Gastroesophageal sphincter (tissue), 4 donors: ENCODE results near the gene GLB1L3. TPM values are rescaled to one million over a fixed set of nuclear protein-coding genes. Genes with fewer than 3 reads are reported as not detected.

ENCODE experiments used
- ATAC-seq: fragments of 150-250 bp; one replicate; pipeline ENCODE4 v1.9.1; 2016; ENCODE audit warnings: mild to moderate bottlenecking, moderate library complexity
- H3K27ac ChIP-seq, 4 donors: fragments of 200-600 bp; sonication (generic) in 3 of 4; 1 replicate in 3 of 4; 2 replicates in 1 of 4; pipeline ENCODE4 v1.5.1; 2016 to 2019
- H3K27me3 ChIP-seq: fragments of 200-600 bp; sonication (generic); one replicate; pipeline ENCODE4 v1.5.1; 2019
- H3K36me3 ChIP-seq, 2 donors: fragments of 200-600 bp; sonication (generic); one replicate each; pipeline ENCODE4 v1.5.1; 2019; ENCODE audit warnings: control low read depth in 1 of 2
- H3K4me1 ChIP-seq, 3 donors: fragments of 200-600 bp; sonication (generic); 1 replicate in 2 of 3; 2 replicates in 1 of 3; pipeline ENCODE4 v1.5.1; 2016 to 2019; ENCODE audit warnings: control low read depth in 2 of 3
- H3K4me3 ChIP-seq, 2 donors: fragments of 200-600 bp; sonication (generic); one replicate each; pipeline ENCODE4 v1.5.1; 2019; ENCODE audit warnings: mild to moderate bottlenecking in 1 of 2, moderate library complexity in 1 of 2
- H3K9me3 ChIP-seq, 3 donors: fragments of 200-600 bp; sonication (generic); one replicate each; pipeline ENCODE4 v1.5.1; 2017 to 2019; ENCODE audit warnings: control low read depth in 2 of 3
- CTCF ChIP-seq, 4 experiments: fragments of 200-600 bp in 2 of 4; fragments of 450-650 bp in 2 of 4; sonication (generic) in 1 of 4; IDR thresholded peaks; one replicate each; pipeline ENCODE4 v1.5.1; 2017 to 2019; ENCODE audit warnings: antibody characterized with exemption in 4 of 4, mild to moderate bottlenecking in 2 of 4, moderate library complexity in 2 of 4
- EP300 ChIP-seq: sonication (generic); formaldehyde crosslinking; IDR thresholded peaks from one replicate; pipeline ENCODE4 v1.6.1; 2017; ENCODE audit warnings: antibody characterized with exemption, mild to moderate bottlenecking
- POLR2A ChIP-seq, 2 donors: fragments of 450-650 bp; IDR thresholded peaks; one replicate each; pipeline ENCODE4 v1.6.1; 2017; ENCODE audit warnings: antibody characterized with exemption in 2 of 2, mild to moderate bottlenecking in 2 of 2, moderate library complexity in 1 of 2
- POLR2AphosphoS5 ChIP-seq: sonication (generic); formaldehyde crosslinking; IDR thresholded peaks from one replicate; pipeline ENCODE4 v1.6.1; 2017; ENCODE audit warnings: antibody characterized with exemption
- WGBS, 2 donors: methylation state at CpG; one replicate each; pipeline ENCODE4 v1.1.5; 2018; ENCODE audit warnings: low coverage in 1 of 2; 5-methylcytosine and 5-hydroxymethylcytosine counted together
- total RNA-seq, 4 donors: library from RNA; depleted of rRNA; stranded (reverse); fragments of >200 nt; gene quantifications; one replicate each; pipeline ENCODE4 v1.1.0, GENCODE V29; 2016

Gene GLB1L3
- total RNA-seq, 4 donors from 2014 or later, result 0.42 TPM; not detected in 3

- no peaks in the 10 kb centered on the region for H3K9me3 ChIP-seq
- WGBS, 2 donors, result 45 to 55% methylated on average over 3 to 7 of the region's 7 CpGs
- no peaks in the 10 kb centered on the region for H3K27me3 ChIP-seq
- ATAC-seq, result no peak
- TF ChIP-seq EP300 (no peak), CTCF (IDR thresholded peaks at IDR 0.05) (no peak), POLR2A (IDR thresholded peaks at IDR 0.05) (no peak), POLR2AphosphoS5 (no peak)
- H3K36me3 ChIP-seq, result peaks cover 0 to 72% of the 10 kb centered on the region in 2 donors
- H3K4me1 ChIP-seq, result peaks cover 5 to 20% (median 9%) of the 10 kb centered on the region in 3 donors
- H3K4me3 ChIP-seq, result no peak overlapping the region
- H3K27ac ChIP-seq, result no peak overlapping the region
Measured at GRCh38 chr11:134248910-134249480, 27.2 kb upstream of the GLB1L3 start.

- Histone ChIP-seq H3K27ac (no peak overlapping the region), H3K4me3 (no peak overlapping the region), H3K36me3 (peaks cover 0 to 60% of the 10 kb centered on the region in 2 donors), H3K9me3 (no peaks in the 10 kb centered on the region), H3K4me1 (peaks cover 9 to 33% (median 12%) of the 10 kb centered on the region in 3 donors), H3K27me3 (no peaks in the 10 kb centered on the region)
- TF ChIP-seq EP300 (no peak), CTCF (IDR thresholded peaks at IDR 0.05) (no peak), POLR2A (IDR thresholded peaks at IDR 0.05) (no peak), POLR2AphosphoS5 (no peak)
- ATAC-seq, result no peak
- WGBS, 2 donors, result 77 to 83% methylated on average over 3 of the region's 3 CpGs
Measured at GRCh38 chr11:134250246-134250645, 25.9 kb upstream of the GLB1L3 start.

- no peak for TF ChIP-seq POLR2AphosphoS5
- H3K27ac ChIP-seq, result no peak overlapping the region
- no peak overlapping the region for H3K4me3 ChIP-seq
- H3K9me3 ChIP-seq, result no peaks in the 10 kb centered on the region
- peaks cover 9 to 37% (median 12%) of the 10 kb centered on the region in 3 donors for H3K4me1 ChIP-seq
- no peak for ATAC-seq
- no peaks in the 10 kb centered on the region for H3K27me3 ChIP-seq
- WGBS, 2 donors, result 88% methylated on average over 1 to 2 of the region's 2 CpGs
- H3K36me3 ChIP-seq, result peaks cover 0 to 56% of the 10 kb centered on the region in 2 donors
Measured at GRCh38 chr11:134250675-134251074, 25.5 kb upstream of the GLB1L3 start.

GRCh38 chr11:134252346-134253187 is 23.6 kb upstream of the GLB1L3 start:
- TF ChIP-seq CTCF (IDR thresholded peaks at IDR 0.05), result no peak
- TF ChIP-seq POLR2AphosphoS5, result no peak
- no peak for TF ChIP-seq EP300
- no peak for TF ChIP-seq POLR2A (IDR thresholded peaks at IDR 0.05)
- Histone ChIP-seq H3K9me3 (no peaks in the 10 kb centered on the region), H3K27me3 (no peaks in the 10 kb centered on the region), H3K36me3 (peaks cover 0 to 50% of the 10 kb centered on the region in 2 donors), H3K4me1 (peaks cover 9 to 38% (median 12%) of the 10 kb centered on the region in 3 donors), H3K27ac (peak overlapping the region; percentile 18 to 83 (median 76)), H3K4me3 (peak overlapping the region; percentile 66 to 87)
- 1 to 2% methylated on average over 20 to 26 of the region's 27 CpGs for WGBS, 2 donors
- ATAC-seq, result peak; percentile 48

- H3K27ac ChIP-seq, result peak within 1 kb of the TSS; percentile 19 to 83 (median 76)
- H3K9me3 ChIP-seq, result no peaks in the 10 kb centered on the region
- peak within 1 kb of the TSS; percentile 66 to 87 for H3K4me3 ChIP-seq
- H3K36me3 ChIP-seq, result peaks cover 0 to 50% of the 10 kb centered on the region in 2 donors
- ATAC-seq, result peak; percentile 100
- peak; percentile 92 for TF ChIP-seq POLR2AphosphoS5
- peak in 3 of 4 experiments; percentile 42 to 75 (median 47) for TF ChIP-seq CTCF (IDR thresholded peaks at IDR 0.05)
- TF ChIP-seq POLR2A (IDR thresholded peaks at IDR 0.05), result peak; percentile 60 to 83
- TF ChIP-seq EP300, result no peak
- peaks cover 9 to 38% (median 12%) of the 10 kb centered on the region in 3 donors for H3K4me1 ChIP-seq
- WGBS, 2 donors, result 0% methylated on average over 3 of the region's 70 CpGs; no CpG with 5 or more reads in 1 of the 2 donors
- H3K27me3 ChIP-seq, result no peaks in the 10 kb centered on the region
Measured at GRCh38 chr11:134253188-134253993, 22.8 kb upstream of the GLB1L3 start, which contains the start of the genes ACAD8 and THYN1. TSS of gene ACAD8 (plus strand) at chr11:134253568. CDS start at chr11:134253601, 33 bp downstream. TSS of gene THYN1 (minus strand) at chr11:134253352. CDS start at chr11:134252882, 470 bp downstream.
